Heart left ventricle (tissue), 16 donors: ENCODE data around the gene NFE2. TPM values are rescaled to one million over a fixed set of nuclear protein-coding genes. Genes with fewer than 3 reads are reported as not detected.

Experiments used
- ATAC-seq, 4 donors: fragments of 200-7000 bp; cut with Tn5 transposase; one replicate each; pipeline ENCODE4 v1.9.1; 2020 to 2022; ENCODE audit warnings: moderate library complexity in 4 of 4, mild to moderate bottlenecking in 3 of 4, moderate number of reproducible peaks in 1 of 4
- DNase-seq, 5 donors: peaks; one replicate each; pipeline ENCODE4 v3.0.0-alpha.2; 2020
- H3K27ac ChIP-seq, 12 donors: fragments of 200-600 bp; sonication (generic) in 4 of 12; one replicate each; pipeline versions ENCODE4 v1.5.0 to v1.8.0; 2016 to 2022; ENCODE audit warnings: mild to moderate bottlenecking in 2 of 12
- H3K27me3 ChIP-seq, 9 donors: fragments of 200-600 bp; sonication (generic) in 2 of 9; one replicate each; pipeline versions ENCODE4 v1.5.1 to v1.8.0; 2016 to 2022; ENCODE audit warnings: mild to moderate bottlenecking in 3 of 9
- H3K36me3 ChIP-seq, 9 donors: fragments of 200-600 bp; sonication (generic) in 2 of 9; one replicate each; pipeline versions ENCODE4 v1.5.0 to v1.8.0; 2018 to 2022; ENCODE audit warnings: mild to moderate bottlenecking in 2 of 9
- H3K4me1 ChIP-seq, 12 donors: fragments of 200-600 bp; sonication (generic) in 4 of 12; one replicate each; pipeline versions ENCODE4 v1.5.0 to v1.8.0; 2016 to 2022; ENCODE audit warnings: mild to moderate bottlenecking in 3 of 12
- H3K4me3 ChIP-seq, 12 donors: fragments of 200-600 bp; sonication (generic) in 4 of 12; one replicate each; pipeline versions ENCODE4 v1.5.0 to v1.8.0; 2017 to 2022; ENCODE audit warnings: mild to moderate bottlenecking in 9 of 12, moderate library complexity in 4 of 12
- H3K9me3 ChIP-seq, 12 donors: fragments of 200-600 bp; sonication (generic) in 4 of 12; one replicate each; pipeline versions ENCODE4 v1.5.0 to v1.8.0; 2016 to 2022; ENCODE audit warnings: mild to moderate bottlenecking in 1 of 12
- CTCF ChIP-seq, 12 donors: fragments of 200-600 bp; sonication (generic) in 4 of 12; IDR thresholded peaks; one replicate each; pipeline versions ENCODE4 v1.5.0 to v1.8.0; 2018 to 2022; ENCODE audit warnings: antibody characterized with exemption in 12 of 12, mild to moderate bottlenecking in 5 of 12
- WGBS, 4 donors: extraction: QIAGEN DNeasy Blood & Tissue Kit in 2 of 4; methylation state at CpG; one replicate each; pipeline versions ENCODE4 v1.1.5 to v1.1.7; 2013 to 2018; 5-methylcytosine and 5-hydroxymethylcytosine counted together
- intact Hi-C, 10 donors: fragments of 100-400 bp; cut with DNase I; formaldehyde crosslinking; loops; one replicate each; pipeline versions ENCODE4 v1.11.1 to v1.14.2; 2022
- microRNA counts, 2 donors: library from miRNA; unstranded; fragments of <30 nt; microRNA quantifications; one replicate each; lab custom pipeline; 2016
- microRNA-seq, 4 donors: library from miRNA; unstranded; fragments of <30 nt; microRNA quantifications; one replicate each; pipeline versions ENCODE4 to v1.2.0, GENCODE V29; 2017 to 2020
- polyA plus RNA-seq, 2 donors: library from polyadenylated mRNA; stranded (reverse); fragments of 200-250 nt; gene quantifications; one replicate each; pipeline ENCODE4 v1.2.3, GENCODE V29; 2013
- total RNA-seq, 9 donors: library from RNA; depleted of rRNA in 2 of 9; stranded (reverse); fragments of >200 nt in 2 of 9; fragmentation: NEBNext Ultra II Directional in 3 of 9; extraction: Animal tissue kit (Norgen Biotek cat#: 25700) in 3 of 9; gene quantifications; one replicate each; pipeline versions ENCODE4 v1.1.0 to v1.2.4, GENCODE V29; 2016 to 2023
- donor health status: ischemic (EF 13 %, LVEDD 7.1; RV severe dilation, severe dysfunction).
- donor health status: healthy with polysubstance abuse.
- donor health status: DM: no; HTN: yes; CAD: no.
- donor health status: DM: no; HTN: no; CAD: no.
- donor health status: ischemic (EF 25% LVEDD 6.9; RV normal size, moderate dysfunction).
- donor health status: ischemic (EF 25% LVEDD 5.7; RV mildly dilated, moderate dysfunction).
- donor health status: healthy.
- donor health status: DM: yes; HTN: yes; CAD: no.
- donor health status: ischemic (EF 35%, LVEDD 5.7; RV mildly dilated, moderate dysfunction).
- donor health status: nonischemic (EF 11% LVEDD 7.7; RV severe dilation, severe dysfunction).
- donor health status: DM: yes; HTN: yes; CAD: no.
- donor health status: PGD.
- donor health status: ischemic (EF 29% LVEDD 5.4; RV normal size, mild dysfunction).
- donor health status: nonischemic (EF 23%, LVEDD 6.1; RV moderate dilation, normal function).

The NFE2 gene
- total and polyA plus RNA-seq, 11 donors, result 0.21 to 1.7 (median 0.51) TPM; not detected in 2

- peak in 3 of 4 donors; percentile 38 to 63 (median 63) for ATAC-seq
- 59 to 66% (median 63%) methylated on average over 6 of the region's 6 CpGs for WGBS, 4 donors
These were observed 54.7 kb downstream of the NFE2 start for GRCh38 chr12:54246011-54246641.

More at GRCh38 chr12:54246011-54246641, 54.7 kb downstream of the NFE2 start:
- Histone ChIP-seq H3K27ac (peak overlapping the region; percentile 3 to 83 (median 74)), H3K27me3 (no peaks in the 10 kb centered on the region), H3K36me3 (peaks cover 0 to 88% (median 77%) of the 10 kb centered on the region in 9 donors), H3K4me3 (no peak overlapping the region), H3K9me3 (no peaks in the 10 kb centered on the region), H3K4me1 (peaks cover 0 to 24% (median 9%) of the 10 kb centered on the region in 12 donors)
- TF ChIP-seq CTCF (IDR thresholded peaks at IDR 0.05), result no peak
- intact Hi-C loops, result loop anchor here in 1 of 10 donors (5.0 kb wide), 1 partner anchor 81 kb away; the partner anchor contains the start of gene COPZ1
- DNase-seq, result no peak

MicroRNA genes within 50 kb of the gene (microRNA counts, 767-probe panel; counts per million panel counts)
- 4,126 to 4,286 counts per million in 2 donors for microRNA hsa-miR-148b-3p (lab: Ali Mortazavi, UCI)

Small RNA genes lying within 50 kb of the gene (microRNA-seq; reads per million reads assigned to microRNA genes)
- 112 to 365 (median 179) reads per million in 4 donors for gene MIR148B

Other genes with a start within 250 kb of the NFE2 start
- 1 to 10 TPM in 1 of 9 donors, under 1 TPM in 2, not detected in 6; 0.20 to 1.2 (median 0.29) TPM for gene HOXC4, start 247.2 kb downstream of the NFE2 start, total RNA-seq
- under 1 TPM in 1 of 2 donors, not detected in 1; 0.06 TPM for gene HOXC4, start 247.2 kb downstream of the NFE2 start, polyA plus RNA-seq
- gene SMUG1, start 112.0 kb downstream of the NFE2 start, total RNA-seq, result 10 to 100 TPM; 10.5 to 18.9 (median 15.7) TPM
- 10 to 100 TPM; 13.3 to 21.9 TPM for gene SMUG1, start 112.0 kb downstream of the NFE2 start, polyA plus RNA-seq
- gene CBX5, start 20.9 kb downstream of the NFE2 start, total RNA-seq, result 10 to 100 TPM; 22.3 to 59.5 (median 49.4) TPM
- 10 to 100 TPM; 18.4 to 32.1 TPM for gene CBX5, start 20.9 kb downstream of the NFE2 start, polyA plus RNA-seq
- gene HNRNPA1, start 20.3 kb downstream of the NFE2 start, total RNA-seq, result 100 to 1,000 TPM; 129 to 565 (median 396) TPM
- 100 to 1,000 TPM; 315 to 735 TPM for gene HNRNPA1, start 20.3 kb downstream of the NFE2 start, polyA plus RNA-seq
- 100 to 1,000 TPM; 112 to 146 (median 125) TPM for gene COPZ1, start 24.1 kb upstream of the NFE2 start, total RNA-seq
- 100 to 1,000 TPM in 1 of 2 donors, 10 to 100 TPM in 1; 77.3 to 142 TPM for gene COPZ1, start 24.1 kb upstream of the NFE2 start, polyA plus RNA-seq
- gene GPR84, start 63.5 kb upstream of the NFE2 start, total RNA-seq, result 1 to 10 TPM in 2 of 9 donors, under 1 TPM in 2, not detected in 5; 0.21 to 4.4 (median 0.94) TPM
- gene GPR84, start 63.5 kb upstream of the NFE2 start, polyA plus RNA-seq, result under 1 TPM in 1 of 2 donors, not detected in 1; 0.37 TPM
- gene ZNF385A, start 83.7 kb upstream of the NFE2 start, total RNA-seq, result 10 to 100 TPM in 4 of 9 donors, 1 to 10 TPM in 5; 3.6 to 22.7 (median 6.7) TPM
- gene ZNF385A, start 83.7 kb upstream of the NFE2 start, polyA plus RNA-seq, result 1 to 10 TPM; 5.3 TPM
- gene ITGA5, start 118.3 kb upstream of the NFE2 start, total RNA-seq, result 100 to 1,000 TPM in 2 of 9 donors, 10 to 100 TPM in 7; 41.6 to 128 (median 55.0) TPM
- 100 to 1,000 TPM in 1 of 2 donors, 10 to 100 TPM in 1; 33.2 to 301 TPM for gene ITGA5, start 118.3 kb upstream of the NFE2 start, polyA plus RNA-seq
- 1 to 10 TPM in 1 of 9 donors, not detected in 8; 1.2 TPM for gene GTSF1, start 172.6 kb upstream of the NFE2 start, total RNA-seq
- gene GTSF1, start 172.6 kb upstream of the NFE2 start, polyA plus RNA-seq, result under 1 TPM in 1 of 2 donors, not detected in 1; 0.39 TPM
- gene NCKAP1L, start 196.7 kb upstream of the NFE2 start, total RNA-seq, result 10 to 100 TPM in 2 of 9 donors, 1 to 10 TPM in 7; 2.4 to 66.3 (median 5.4) TPM
- gene NCKAP1L, start 196.7 kb upstream of the NFE2 start, polyA plus RNA-seq, result 1 to 10 TPM in 1 of 2 donors, under 1 TPM in 1; 0.88 to 2.1 TPM
- gene PDE1B, start 248.6 kb upstream of the NFE2 start, total RNA-seq, result 1 to 10 TPM; 1.4 to 8.8 (median 3.5) TPM
- gene PDE1B, start 248.6 kb upstream of the NFE2 start, polyA plus RNA-seq, result 1 to 10 TPM; 2.3 to 5.2 TPM